Fibroblast of pulmonary artery (primary cell): ENCODE measurements around the gene PRELID3B.
A peak's percentile ranks its signal among the peaks of the same experiment; 100 is the strongest.

ENCODE experiments used
- DNase-seq: peaks from one replicate; pipeline ENCODE4 v3.0.0-alpha.2; 2010; ENCODE audit warnings: low read depth
- H3K4me3 ChIP-seq: replicated peaks from 2 replicates; pipeline ENCODE4 v1.5.1; 2011; ENCODE audit warnings: low read depth, mild to moderate bottlenecking, control low read depth, low read length, moderate library complexity
- TF ChIP-seq, protein P1 (sequence below): IDR thresholded peaks from 2 replicates; pipeline ENCODE4 v1.5.1; 2011; ENCODE audit warnings: mild to moderate bottlenecking, control low read depth, low read length, inconsistent platforms; ENCODE audit errors: missing control alignments

The PRELID3B gene

DNA sequence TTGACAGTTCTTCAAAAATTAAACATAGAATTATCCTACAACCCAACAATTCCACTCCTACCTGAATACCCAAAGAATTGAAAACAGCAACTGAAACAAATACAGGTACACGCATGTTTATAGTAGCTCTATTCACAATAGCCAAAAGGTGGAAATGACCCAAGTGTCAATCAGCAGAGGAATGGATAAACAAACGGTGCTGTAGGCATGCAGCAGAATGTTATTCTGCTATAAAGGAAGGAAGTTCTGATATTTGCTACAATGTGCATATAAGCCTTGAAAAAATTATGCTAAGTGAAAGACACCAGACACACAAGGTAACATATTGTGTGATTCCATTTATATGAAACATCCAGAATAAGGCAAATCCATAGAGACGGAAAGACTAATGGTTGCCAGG, 38.5 kb upstream of the PRELID3B start:
- TF ChIP-seq, protein P1, sequence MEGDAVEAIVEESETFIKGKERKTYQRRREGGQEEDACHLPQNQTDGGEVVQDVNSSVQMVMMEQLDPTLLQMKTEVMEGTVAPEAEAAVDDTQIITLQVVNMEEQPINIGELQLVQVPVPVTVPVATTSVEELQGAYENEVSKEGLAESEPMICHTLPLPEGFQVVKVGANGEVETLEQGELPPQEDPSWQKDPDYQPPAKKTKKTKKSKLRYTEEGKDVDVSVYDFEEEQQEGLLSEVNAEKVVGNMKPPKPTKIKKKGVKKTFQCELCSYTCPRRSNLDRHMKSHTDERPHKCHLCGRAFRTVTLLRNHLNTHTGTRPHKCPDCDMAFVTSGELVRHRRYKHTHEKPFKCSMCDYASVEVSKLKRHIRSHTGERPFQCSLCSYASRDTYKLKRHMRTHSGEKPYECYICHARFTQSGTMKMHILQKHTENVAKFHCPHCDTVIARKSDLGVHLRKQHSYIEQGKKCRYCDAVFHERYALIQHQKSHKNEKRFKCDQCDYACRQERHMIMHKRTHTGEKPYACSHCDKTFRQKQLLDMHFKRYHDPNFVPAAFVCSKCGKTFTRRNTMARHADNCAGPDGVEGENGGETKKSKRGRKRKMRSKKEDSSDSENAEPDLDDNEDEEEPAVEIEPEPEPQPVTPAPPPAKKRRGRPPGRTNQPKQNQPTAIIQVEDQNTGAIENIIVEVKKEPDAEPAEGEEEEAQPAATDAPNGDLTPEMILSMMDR, result no peak
- DNase-seq, result no peak
- H3K4me3 ChIP-seq, result no peak overlapping the region

- no peak for DNase-seq
- H3K4me3 ChIP-seq, result no peak overlapping the region
- TF ChIP-seq, protein P1, result no peak
Observed at GRCh38 chr20:59078231-59078630, 35.6 kb upstream of the PRELID3B start.

DNA sequence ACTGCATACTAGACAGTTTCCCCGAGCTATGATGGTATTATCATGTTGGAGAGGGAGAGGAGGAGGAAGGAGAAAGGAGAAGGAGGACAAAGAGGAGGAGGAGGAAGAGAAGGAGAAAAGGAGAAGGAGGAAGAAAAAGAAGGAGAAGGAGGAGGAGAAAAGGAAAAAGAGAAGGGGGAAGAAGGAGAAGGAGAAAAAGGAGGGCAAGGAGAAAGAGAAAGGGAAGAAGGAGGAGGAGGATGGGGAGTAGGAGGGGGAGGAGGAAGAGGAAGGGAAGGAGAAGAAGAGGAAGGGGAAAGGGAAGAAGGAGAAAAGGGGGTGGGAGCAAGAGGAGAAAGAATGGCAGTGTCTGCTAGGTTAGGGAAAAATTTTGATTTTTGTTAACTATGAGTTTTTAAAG, 35.1 kb upstream of the PRELID3B start:
- TF ChIP-seq, protein P1, result no peak
- no peak for DNase-seq
- no peak overlapping the region for H3K4me3 ChIP-seq

DNA sequence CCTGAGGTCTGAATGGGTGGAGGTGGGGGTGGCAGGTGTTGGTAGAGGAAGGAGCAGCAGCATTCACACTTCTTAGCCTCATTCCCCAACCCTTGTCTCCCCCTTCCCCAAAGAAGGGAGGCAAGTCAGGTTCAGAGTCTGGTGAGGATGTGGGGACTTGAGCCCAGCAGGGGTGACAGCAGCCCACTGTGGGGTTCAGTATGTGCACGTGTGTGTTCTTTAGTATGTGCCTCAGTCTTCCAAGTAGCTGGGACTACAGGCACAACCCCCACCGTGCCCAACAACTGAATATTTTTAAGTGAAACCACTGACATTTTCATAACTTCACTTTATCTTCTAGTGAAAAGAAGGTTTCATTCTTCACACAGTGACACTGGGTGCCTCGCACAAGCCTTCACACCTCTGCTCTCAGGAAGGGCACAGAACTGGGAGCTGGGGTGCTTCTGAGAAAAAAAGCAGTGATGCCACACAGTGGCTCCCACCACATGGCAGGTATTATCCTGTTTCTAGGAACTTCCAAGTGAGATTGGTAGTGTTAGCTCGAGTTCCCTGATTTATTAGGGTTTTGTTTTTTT, 33.4 kb upstream of the PRELID3B start:
- no peak for DNase-seq
- TF ChIP-seq, protein P1, result no peak
- H3K4me3 ChIP-seq, result no peak overlapping the region

- DNase-seq, result peak; percentile 29
- TF ChIP-seq, protein P1, result no peak
- no peak overlapping the region for H3K4me3 ChIP-seq
Observed at GRCh38 chr20:59074456-59074855, 31.9 kb upstream of the PRELID3B start.

DNA sequence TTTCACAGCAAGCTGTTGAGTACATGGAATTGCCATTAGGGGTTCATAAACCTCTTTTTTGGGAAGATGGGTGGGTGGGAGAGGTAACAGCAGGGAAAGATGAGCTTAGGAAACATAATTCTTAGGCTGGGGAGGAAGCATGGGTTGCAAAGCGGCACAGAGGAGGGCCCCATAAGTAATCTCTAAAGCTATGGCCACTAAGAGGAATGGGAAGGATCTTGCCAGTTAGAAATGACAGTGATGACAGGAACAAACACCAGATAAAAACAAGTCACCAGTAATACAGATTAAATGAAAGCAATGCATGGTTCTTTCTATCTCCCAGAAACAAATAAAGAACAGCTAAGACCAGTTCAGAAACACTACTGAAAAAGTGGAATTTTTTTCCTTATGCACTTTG, 31.0 kb upstream of the PRELID3B start:
- TF ChIP-seq, protein P1, result no peak
- no peak for DNase-seq
- H3K4me3 ChIP-seq, result no peak overlapping the region

- no peak overlapping the region for H3K4me3 ChIP-seq
- TF ChIP-seq, protein P1, result no peak
- no peak for DNase-seq
Observed at GRCh38 chr20:59071216-59071615, 28.6 kb upstream of the PRELID3B start.
